H1 (cell line): ENCODE measurements around the gene DHDDS.

Experiments used
- ATF3 ChIP-seq: IDR thresholded peaks from 2 replicates; pipeline ENCODE4 v1.6.1; 2011; ENCODE audit warnings: low read depth, mild to moderate bottlenecking, low read length; ENCODE audit not compliant: insufficient read depth
- CEBPB ChIP-seq: IDR thresholded peaks from 2 replicates; pipeline ENCODE4 v1.6.1; 2012; ENCODE audit warnings: low read depth, low read length
- CTCF ChIP-seq, 3 experiments: IDR thresholded peaks; 1 replicate in 2 of 3; 2 replicates in 1 of 3; pipeline versions ENCODE4 v1.5.1 to v1.6.1; 2011; ENCODE audit warnings: low read length in 3 of 3, mild to moderate bottlenecking in 3 of 3, inconsistent platforms in 2 of 3, low read depth in 1 of 3, moderate library complexity in 1 of 3; ENCODE audit not compliant: insufficient read depth in 1 of 3; ENCODE audit errors: control extremely low read depth in 1 of 3
- EP300 ChIP-seq, 2 experiments: IDR thresholded peaks; 1 replicate in 1 of 2; 2 replicates in 1 of 2; pipeline ENCODE4 v1.6.1; 2011 to 2012; ENCODE audit warnings: low read depth in 2 of 2, low read length in 2 of 2, mild to moderate bottlenecking in 2 of 2, borderline replicate concordance in 1 of 2, inconsistent platforms in 1 of 2, moderate library complexity in 1 of 2
- EZH2 ChIP-seq: fragments of 200-600 bp; sonication (generic); IDR thresholded peaks from 2 replicates; pipeline ENCODE4 v1.7.1; 2012; ENCODE audit warnings: low read depth, mild to moderate bottlenecking, moderate library complexity, low read length, inconsistent platforms; ENCODE audit not compliant: severe bottlenecking
- FOSL1 ChIP-seq: IDR thresholded peaks from 2 replicates; pipeline ENCODE4 v1.6.1; 2011; ENCODE audit warnings: mild to moderate bottlenecking, low read depth, low read length, moderate library complexity; ENCODE audit not compliant: insufficient read depth
- POLR2A ChIP-seq, 2 experiments: IDR thresholded peaks; 1 replicate in 1 of 2; 2 replicates in 1 of 2; pipeline ENCODE4 v1.6.1; 2011; ENCODE audit warnings: low read depth in 2 of 2, low read length in 2 of 2, mild to moderate bottlenecking in 2 of 2; ENCODE audit errors: control extremely low read depth in 1 of 2
- SAP30 ChIP-seq: fragments of 300-600 bp; sonication (generic); IDR thresholded peaks from 2 replicates; pipeline ENCODE4 v1.7.1; 2012; ENCODE audit warnings: low read length, moderate library complexity, mild to moderate bottlenecking, inconsistent platforms; ENCODE audit not compliant: insufficient read depth, insufficient replicate concordance
- SIN3A ChIP-seq, 2 experiments: IDR thresholded peaks in 1 of 2; conservative IDR thresholded peaks in 1 of 2; 2 replicates each; pipeline ENCODE4 v1.6.1; 2011 to 2012; ENCODE audit warnings: low read length in 2 of 2, improper control_type of control experiment in 1 of 2, low read depth in 1 of 2, mild to moderate bottlenecking in 1 of 2

- no peak for TF ChIP-seq CTCF (IDR thresholded peaks at IDR 0.05; ENCODE audit: control extremely low read depth in 1 of 3, insufficient read depth in 1 of 3, low read depth in 1 of 3, low read length in 3 of 3)
- peak; percentile 42 to 76; a peak in 2 of 3 replicates for TF ChIP-seq POLR2A (IDR thresholded peaks at IDR 0.05; ENCODE audit: control extremely low read depth in 1 of 2, low read depth in 2 of 2, low read length in 2 of 2)
- TF ChIP-seq SIN3A (conservative IDR thresholded peaks at IDR 0.05 in 1 of 2, IDR thresholded peaks at IDR 0.05 in 1 of 2; ENCODE audit: low read depth in 1 of 2, low read length in 2 of 2) = no peak
- no peak for TF ChIP-seq CEBPB
- no peak for TF ChIP-seq FOSL1
- no peak for TF ChIP-seq EZH2
- TF ChIP-seq EP300 (IDR thresholded peaks at IDR 0.05; ENCODE audit: borderline replicate concordance in 1 of 2, low read depth in 2 of 2, low read length in 2 of 2) = no peak
- no peak for TF ChIP-seq SAP30
- no peak for TF ChIP-seq ATF3
Observed at GRCh38 chr1:26477446-26478152, 45.5 kb downstream of the DHDDS start.
